Astrocyte (in vitro differentiated cells and primary cell): ENCODE results near the gene ATP5IF1.

Source experiments
- EZH2 ChIP-seq: IDR thresholded peaks from 2 replicates; pipeline ENCODE4 v1.6.1; 2012; ENCODE audit warnings: mild to moderate bottlenecking, low read length, inconsistent platforms; ENCODE audit not compliant: insufficient read depth
- TF ChIP-seq, protein P1 (sequence below): IDR thresholded peaks from 2 replicates; pipeline ENCODE4 v1.5.1; 2011; ENCODE audit warnings: low read depth, mild to moderate bottlenecking, inconsistent platforms, low read length, moderate library complexity; ENCODE audit not compliant: insufficient read depth

DNA sequence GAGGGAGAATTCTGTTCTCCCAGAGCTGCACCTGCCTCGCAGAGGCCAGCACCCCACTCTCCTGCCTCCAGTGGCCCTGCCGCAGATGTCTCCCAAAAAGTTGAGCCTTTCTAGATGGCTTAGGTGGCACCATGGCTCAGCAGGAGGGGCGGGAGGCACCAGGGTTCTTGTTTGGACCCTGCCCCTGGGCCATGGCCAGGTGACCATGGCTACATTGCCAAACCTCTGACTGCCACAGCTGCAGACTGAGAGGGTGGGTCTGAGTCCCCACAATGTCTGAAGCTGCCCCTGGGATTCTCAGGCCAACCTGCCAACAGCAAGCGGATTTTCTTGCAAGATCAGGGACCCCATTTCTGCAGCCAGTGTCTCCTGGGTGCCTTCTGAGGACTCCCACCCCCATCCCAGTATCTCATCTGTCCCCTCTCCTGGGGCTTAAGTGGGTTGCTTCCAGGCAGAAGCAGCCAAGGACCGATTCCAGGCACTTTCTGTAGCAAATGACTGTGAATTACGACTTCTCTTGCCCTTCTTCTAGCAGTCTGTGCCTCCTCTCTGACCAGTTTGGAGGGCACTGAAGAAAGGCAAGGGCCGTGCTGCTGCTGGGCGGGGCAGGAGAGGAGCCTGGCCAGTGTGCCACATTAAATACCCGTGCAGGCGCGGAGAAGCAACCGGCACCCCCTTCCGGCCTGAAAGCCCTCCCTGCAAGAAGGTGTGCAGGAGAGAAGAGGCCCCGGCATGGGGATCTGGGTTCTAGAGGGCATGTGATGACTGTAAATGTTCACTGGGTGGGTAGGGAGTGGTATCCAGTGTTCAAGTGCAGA lies 45.9 kb downstream of the ATP5IF1 start:
- TF ChIP-seq, protein P1, sequence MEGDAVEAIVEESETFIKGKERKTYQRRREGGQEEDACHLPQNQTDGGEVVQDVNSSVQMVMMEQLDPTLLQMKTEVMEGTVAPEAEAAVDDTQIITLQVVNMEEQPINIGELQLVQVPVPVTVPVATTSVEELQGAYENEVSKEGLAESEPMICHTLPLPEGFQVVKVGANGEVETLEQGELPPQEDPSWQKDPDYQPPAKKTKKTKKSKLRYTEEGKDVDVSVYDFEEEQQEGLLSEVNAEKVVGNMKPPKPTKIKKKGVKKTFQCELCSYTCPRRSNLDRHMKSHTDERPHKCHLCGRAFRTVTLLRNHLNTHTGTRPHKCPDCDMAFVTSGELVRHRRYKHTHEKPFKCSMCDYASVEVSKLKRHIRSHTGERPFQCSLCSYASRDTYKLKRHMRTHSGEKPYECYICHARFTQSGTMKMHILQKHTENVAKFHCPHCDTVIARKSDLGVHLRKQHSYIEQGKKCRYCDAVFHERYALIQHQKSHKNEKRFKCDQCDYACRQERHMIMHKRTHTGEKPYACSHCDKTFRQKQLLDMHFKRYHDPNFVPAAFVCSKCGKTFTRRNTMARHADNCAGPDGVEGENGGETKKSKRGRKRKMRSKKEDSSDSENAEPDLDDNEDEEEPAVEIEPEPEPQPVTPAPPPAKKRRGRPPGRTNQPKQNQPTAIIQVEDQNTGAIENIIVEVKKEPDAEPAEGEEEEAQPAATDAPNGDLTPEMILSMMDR, result no peak
- no peak for TF ChIP-seq EZH2
